K562 (cell line): ENCODE measurements around the gene DHDDS. TPM values are rescaled to one million over a fixed set of nuclear protein-coding genes. Genes with fewer than 3 reads are reported as not detected.

Experiments used
- HMGXB4 ChIP-seq: sonication (generic); formaldehyde crosslinking; IDR thresholded peaks from 2 replicates; pipeline ENCODE4 v1.8.1; 2023; ENCODE audit warnings: mild to moderate bottlenecking, missing genetic modification reagents
- MCM2 ChIP-seq: fragments of 450-650 bp; IDR thresholded peaks from 2 replicates; pipeline ENCODE4 v1.6.1; 2017; ENCODE audit warnings: low read depth, mild to moderate bottlenecking
- TCF15 ChIP-seq: fragments of 250-450 bp; sonication (Bioruptor Pico); IDR thresholded peaks from 2 replicates; pipeline ENCODE4 v1.8.0; 2022; ENCODE audit warnings: moderate library complexity, mild to moderate bottlenecking, inconsistent platforms
- XRCC5 ChIP-seq: fragments of 200-400 bp; formaldehyde crosslinking; IDR thresholded peaks from 2 replicates; pipeline ENCODE4 v1.6.1; 2017; ENCODE audit warnings: low read depth, mild to moderate bottlenecking, low read length
- YY1 ChIP-seq, 3 experiments: IDR thresholded peaks; 2 replicates each; pipeline ENCODE4 v1.6.1; 2011; ENCODE audit warnings: low read length in 2 of 3, mild to moderate bottlenecking in 2 of 3, moderate library complexity in 2 of 3, borderline replicate concordance in 1 of 3, control low read depth in 1 of 3, low read depth in 1 of 3; ENCODE audit not compliant: insufficient read depth in 3 of 3, insufficient replicate concordance in 2 of 3, control insufficient read depth in 1 of 3, insufficient read length in 1 of 3; ENCODE audit errors: extremely low read depth in 1 of 3
- ZKSCAN1 ChIP-seq: fragments of 150-350 bp; IDR thresholded peaks from 2 replicates; pipeline ENCODE4 v1.6.1; 2016; ENCODE audit warnings: low read depth, low read length
- ZNF354B ChIP-seq: fragments of 250-450 bp; sonication (Bioruptor Pico); IDR thresholded peaks from 2 replicates; pipeline ENCODE4 v1.4.0; 2020
- ZNF592 ChIP-seq: fragments of 450-650 bp; IDR thresholded peaks from 2 replicates; pipeline ENCODE4 v1.6.1; 2017; ENCODE audit warnings: antibody characterized with exemption, mild to moderate bottlenecking
- polyA plus RNA-seq, 8 experiments: library from polyadenylated mRNA; depleted of rRNA in 4 of 8; stranded (reverse) in 5 of 8; unstranded in 3 of 8; fragments of >200 nt; fragmentation: Nextera tagmentation in 2 of 8; fragmentation: Illumina TruSeq in 1 of 8; extraction: Ambion mirVana in 2 of 8; extraction: Trizol in 1 of 8; gene quantifications; 2 replicates each; pipeline versions ENCODE4 v1.2.1 to v1.2.3, GENCODE V29; 2011 to 2014; ENCODE audit warnings: inconsistent platforms in 1 of 8, missing spikeins in 1 of 8
- total RNA-seq, 7 experiments: library from RNA; depleted of rRNA in 6 of 7; stranded (reverse); fragments of >200 nt in 6 of 7; fragmentation: Illumina TruSeq in 2 of 7; extraction: Trizol in 2 of 7; gene quantifications; 2 replicates each; pipeline versions ENCODE4 v1.2.1 to v1.2.3, GENCODE V29; 2011 to 2021; ENCODE audit warnings: low replicate concordance in 1 of 7
- TF ChIP-seq, protein P1 (sequence below), 2 experiments: fragments of 450-650 bp in 1 of 2; sonication (generic) in 1 of 2; formaldehyde crosslinking in 1 of 2; IDR thresholded peaks; 2 replicates each; pipeline versions ENCODE4 v1.7.1 to v1.9.0; 2016 to 2022; ENCODE audit warnings: inconsistent platforms in 1 of 2, mild to moderate bottlenecking in 1 of 2, missing genetic modification reagents in 1 of 2

DHDDS gene
- total and polyA plus RNA-seq, 9 of the 15 experiments (the other 6 are each of a cell fraction or from before 2014, with no cell fraction given) = 33.3 to 55.0 (median 44.3) TPM

DNA sequence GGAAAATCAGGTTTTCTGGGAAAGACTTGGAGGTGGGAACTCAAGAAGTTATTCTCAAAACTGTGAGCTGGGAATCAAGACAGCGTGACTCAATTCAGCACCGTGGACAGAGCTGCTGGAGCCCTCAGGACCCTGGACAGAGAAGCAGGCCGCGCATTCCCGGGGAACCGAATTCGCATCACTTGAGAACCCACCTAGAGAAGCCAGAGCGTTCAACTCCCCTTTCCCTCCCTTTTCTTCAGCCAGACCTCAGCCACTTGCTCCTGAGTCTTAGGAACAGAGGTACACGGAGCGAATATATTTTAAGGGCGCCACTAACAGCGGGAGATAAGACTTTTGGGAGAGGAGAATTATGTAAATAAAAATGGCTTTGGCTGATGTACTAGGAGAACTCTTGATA lies 23.5 kb upstream of the DHDDS start (continued):
- TF ChIP-seq ZNF354B (CRISPR knock-in tag) (peak; percentile 48; the same call in 1 of the 2 replicates), ZKSCAN1 (0 out of 2 replicates have a peak, but pooled peaks have one; percentile 30), YY1 (IDR thresholded peaks at IDR 0.05; ENCODE audit: borderline replicate concordance in 1 of 3, control insufficient read depth in 1 of 3, extremely low read depth in 1 of 3, insufficient read depth in 3 of 3, insufficient read length in 1 of 3, insufficient replicate concordance in 2 of 3, low read depth in 1 of 3, low read length in 2 of 3) (peak in 1 of 3 experiments; percentile 51), MCM2 (no peak), XRCC5 (peak; percentile 94), TCF15 (CRISPR knock-in tag) (peak; percentile 75; the same call in 1 of the 2 replicates), ZNF592 (no peak), HMGXB4 (CRISPR knock-in tag) (peak; percentile 100)
- TF ChIP-seq, protein P1, sequence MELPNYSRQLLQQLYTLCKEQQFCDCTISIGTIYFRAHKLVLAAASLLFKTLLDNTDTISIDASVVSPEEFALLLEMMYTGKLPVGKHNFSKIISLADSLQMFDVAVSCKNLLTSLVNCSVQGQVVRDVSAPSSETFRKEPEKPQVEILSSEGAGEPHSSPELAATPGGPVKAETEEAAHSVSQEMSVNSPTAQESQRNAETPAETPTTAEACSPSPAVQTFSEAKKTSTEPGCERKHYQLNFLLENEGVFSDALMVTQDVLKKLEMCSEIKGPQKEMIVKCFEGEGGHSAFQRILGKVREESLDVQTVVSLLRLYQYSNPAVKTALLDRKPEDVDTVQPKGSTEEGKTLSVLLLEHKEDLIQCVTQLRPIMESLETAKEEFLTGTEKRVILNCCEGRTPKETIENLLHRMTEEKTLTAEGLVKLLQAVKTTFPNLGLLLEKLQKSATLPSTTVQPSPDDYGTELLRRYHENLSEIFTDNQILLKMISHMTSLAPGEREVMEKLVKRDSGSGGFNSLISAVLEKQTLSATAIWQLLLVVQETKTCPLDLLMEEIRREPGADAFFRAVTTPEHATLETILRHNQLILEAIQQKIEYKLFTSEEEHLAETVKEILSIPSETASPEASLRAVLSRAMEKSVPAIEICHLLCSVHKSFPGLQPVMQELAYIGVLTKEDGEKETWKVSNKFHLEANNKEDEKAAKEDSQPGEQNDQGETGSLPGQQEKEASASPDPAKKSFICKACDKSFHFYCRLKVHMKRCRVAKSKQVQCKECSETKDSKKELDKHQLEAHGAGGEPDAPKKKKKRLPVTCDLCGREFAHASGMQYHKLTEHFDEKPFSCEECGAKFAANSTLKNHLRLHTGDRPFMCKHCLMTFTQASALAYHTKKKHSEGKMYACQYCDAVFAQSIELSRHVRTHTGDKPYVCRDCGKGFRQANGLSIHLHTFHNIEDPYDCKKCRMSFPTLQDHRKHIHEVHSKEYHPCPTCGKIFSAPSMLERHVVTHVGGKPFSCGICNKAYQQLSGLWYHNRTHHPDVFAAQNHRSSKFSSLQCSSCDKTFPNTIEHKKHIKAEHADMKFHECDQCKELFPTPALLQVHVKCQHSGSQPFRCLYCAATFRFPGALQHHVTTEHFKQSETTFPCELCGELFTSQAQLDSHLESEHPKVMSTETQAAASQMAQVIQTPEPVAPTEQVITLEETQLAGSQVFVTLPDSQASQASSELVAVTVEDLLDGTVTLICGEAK (IDR thresholded peaks at IDR 0.05) = peak; percentile 95
- TF ChIP-seq, protein P1 (CRISPR knock-in tag; IDR thresholded peaks at IDR 0.05) = peak; percentile 91
